SW480 (cell line): ENCODE measurements around the gene CFAP92.
"Not testable (repeated sequence)": the region's sequence is repeated elsewhere in the genome, so short reads cannot be mapped to it uniquely, and the experiment has no call there.

Experiments used
- DNase-seq: peaks from one replicate; pipeline ENCODE4 v3.0.0-alpha.2; 2016; ENCODE audit warnings: low spot score

The CFAP92 gene

DNA sequence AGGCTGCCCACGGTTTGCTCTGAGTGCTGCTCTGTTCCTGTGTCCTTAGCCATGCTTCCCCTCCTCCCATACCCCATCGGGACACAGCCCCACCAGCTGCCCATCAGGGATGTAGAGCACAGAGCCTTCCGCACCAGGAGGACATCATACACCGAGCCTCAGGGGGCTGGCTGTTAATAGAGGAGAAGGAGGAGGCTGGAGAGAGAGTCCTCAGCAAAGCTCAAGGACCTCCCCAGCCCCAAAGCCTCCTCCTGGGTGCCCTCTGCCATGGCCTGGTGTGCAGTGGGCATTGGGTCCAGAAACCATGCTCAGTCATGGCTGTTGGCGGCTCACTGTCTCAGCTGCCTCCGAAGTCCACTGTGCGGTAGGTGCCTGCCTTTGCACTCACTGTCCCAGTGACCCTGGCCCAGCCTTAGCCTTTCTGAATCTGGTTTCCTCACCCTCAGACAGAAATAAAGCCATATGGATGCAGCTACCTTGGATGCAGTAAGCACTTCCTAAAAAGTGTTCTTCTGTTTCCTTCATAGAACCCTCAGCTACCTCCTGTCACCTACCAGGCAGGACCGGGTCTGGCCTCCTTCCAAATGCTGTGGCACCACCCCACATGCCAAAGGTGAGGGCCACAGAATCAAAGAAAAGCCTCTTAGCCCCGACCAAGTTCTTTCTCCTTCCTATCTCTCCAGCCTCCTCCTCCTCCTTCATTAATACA, 60.5 kb downstream of the CFAP92 start:
- DNase-seq = no peak

DNA sequence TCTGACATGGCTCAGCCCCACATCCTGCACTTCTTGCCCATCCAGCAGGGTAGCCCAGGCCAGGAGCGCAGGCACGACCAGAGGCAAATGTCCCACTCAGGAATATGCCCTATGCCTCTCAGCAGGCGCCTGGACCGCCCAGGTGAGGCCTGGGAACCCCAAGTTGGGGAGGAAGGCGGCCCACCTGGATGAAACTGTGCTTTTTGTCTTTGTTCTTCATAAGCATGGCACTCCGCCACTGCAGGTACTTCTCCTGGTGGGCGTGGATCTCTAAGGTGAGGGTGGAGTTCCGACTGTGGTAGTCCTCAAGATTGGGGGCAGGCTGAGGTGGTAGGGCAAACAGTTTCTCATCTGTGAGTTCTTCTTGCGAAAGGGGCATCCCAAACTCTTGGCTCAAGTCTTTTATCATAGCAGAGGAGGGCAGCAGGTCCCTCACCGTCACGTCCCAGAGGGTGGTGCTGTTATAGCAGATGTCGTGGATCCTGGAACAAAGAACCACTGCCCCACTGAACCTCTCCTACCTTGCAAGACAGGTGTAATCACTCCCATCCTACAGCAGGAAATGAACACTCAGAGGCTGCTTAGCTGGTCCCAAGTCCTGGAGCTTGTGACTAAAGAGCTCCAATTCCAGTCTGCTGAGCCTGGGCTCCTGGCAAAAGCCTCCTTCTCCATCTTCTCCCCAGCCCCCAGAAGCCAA, 61.2 kb downstream of the CFAP92 start:
- no peak for DNase-seq

DNA sequence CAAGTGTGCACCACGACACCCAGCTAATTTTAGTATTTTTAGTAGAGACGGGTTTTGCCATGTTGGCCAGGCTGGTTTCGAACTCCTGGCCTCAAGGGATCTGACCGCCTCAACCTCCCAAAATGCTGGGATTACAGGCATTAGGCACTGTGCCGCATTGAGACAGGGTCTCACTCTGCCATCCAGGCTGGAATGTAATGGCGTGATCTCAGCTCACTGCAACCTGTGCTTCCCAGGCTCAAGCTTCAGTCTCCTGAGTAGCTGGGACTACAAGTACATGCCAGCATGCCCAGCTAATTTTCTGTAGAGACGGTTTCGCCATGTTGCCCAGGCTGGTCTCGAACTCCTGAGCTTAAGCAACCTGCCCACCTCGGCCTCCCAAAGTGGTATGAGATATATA, 62.8 kb downstream of the CFAP92 start:
- DNase-seq = no peak

DNA sequence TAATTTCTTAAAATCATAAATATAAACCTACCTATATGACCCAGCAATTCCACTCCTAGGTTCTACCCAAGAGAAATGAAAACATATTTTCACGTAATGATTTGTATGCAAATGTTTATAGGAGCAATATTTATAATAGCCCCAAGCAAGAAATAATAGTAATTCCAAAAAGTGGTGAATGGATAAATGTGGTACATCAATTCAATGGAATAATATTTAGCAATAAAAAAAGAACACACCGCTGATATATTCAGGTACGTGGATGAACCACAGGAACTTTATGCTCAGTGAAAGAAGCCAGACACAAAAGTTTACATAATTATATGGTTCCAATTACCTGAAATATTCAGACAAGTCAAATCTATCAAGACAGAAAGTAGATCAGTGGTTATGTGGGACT, 64.5 kb downstream of the CFAP92 start:
- no peak for DNase-seq

DNA sequence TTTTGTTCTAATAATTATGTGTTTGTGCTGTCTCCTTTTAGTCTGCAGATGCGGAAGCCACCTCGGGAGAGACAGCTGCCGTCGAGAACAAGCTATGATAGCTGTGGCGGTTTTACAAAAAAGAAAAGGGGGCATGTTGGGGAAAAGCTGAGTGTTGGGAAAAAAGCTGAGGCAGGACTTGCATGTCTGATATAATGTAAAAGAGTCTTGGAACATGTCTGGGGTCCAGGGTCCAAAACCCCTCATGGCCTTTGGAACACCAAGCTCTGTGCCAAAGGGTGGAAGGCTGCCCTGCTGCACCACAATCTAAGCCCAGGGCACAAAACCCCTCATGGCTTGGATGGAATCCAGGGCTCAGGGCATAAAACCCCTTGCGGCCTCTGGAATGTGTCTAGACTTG, 69.9 kb downstream of the CFAP92 start:
- not testable (repeated sequence) for DNase-seq

DNA sequence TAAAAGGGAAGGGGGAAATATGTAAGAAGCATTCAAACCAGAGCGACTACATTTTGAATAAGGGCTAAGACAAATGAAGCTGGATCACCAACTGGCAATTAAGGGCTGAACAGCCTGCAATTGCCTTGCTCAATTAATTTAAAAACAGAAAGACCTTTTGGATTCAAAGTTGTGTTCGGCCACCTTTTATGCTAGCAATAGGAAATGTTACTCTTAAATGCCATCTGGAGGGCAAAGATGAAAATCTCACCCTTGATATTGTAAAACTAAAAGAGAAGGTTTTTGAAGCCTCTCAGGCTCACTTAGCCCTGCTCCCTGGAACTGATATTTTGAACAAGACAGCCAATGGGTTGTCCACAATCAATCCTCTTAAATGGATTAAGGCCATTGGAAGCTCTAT, 70.3 kb downstream of the CFAP92 start:
- no peak for DNase-seq

DNA sequence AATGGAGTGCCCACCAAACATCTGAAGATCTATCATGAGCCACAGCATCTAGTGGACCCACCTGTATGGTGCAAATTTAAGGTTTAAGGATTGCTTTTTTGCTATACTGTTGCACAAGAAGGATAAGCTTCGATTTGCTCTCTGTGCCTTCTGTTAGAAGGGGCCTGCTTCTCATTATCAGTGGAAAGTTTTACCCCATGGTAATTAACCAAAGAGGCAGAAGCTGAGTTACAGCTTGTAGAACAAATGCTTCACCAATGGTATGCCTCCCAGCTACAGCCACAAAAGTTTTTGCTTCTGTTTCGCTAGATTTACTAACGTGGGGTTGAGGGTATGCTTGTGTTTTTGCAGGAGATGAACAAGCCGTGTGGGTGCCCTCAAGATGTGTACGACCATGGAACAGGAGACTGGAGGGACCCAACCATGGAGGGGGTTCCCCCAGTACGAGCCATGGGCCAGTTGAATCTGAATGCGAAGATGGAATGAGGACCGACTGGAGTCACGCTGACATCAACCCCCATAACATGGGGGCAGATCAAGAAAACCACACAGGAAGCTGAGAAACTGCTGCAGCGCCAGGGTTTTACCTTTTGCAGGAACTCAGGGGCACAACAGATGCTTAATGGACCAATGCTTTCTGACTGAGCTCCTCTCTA, 70.9 kb downstream of the CFAP92 start:
- no peak for DNase-seq

DNA sequence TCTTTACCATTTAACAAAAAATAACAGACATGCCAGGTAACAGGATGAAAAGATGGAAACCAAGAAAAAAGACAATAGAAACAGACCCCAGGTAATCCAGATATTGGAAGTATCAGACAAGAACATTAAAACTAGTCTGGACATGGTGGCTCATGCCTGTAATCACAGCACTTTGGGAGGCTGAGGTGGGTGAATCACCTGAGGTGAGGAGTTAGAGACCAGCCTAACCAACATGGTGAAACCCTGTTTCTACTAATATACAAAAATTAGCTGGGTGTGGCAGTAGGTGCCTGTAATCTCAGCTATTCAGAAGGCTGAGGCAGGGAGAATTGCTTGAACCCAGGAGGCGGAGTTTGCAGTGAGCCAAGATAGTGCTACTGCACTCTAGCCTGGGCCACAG, 73.9 kb downstream of the CFAP92 start:
- DNase-seq = no peak

DNA sequence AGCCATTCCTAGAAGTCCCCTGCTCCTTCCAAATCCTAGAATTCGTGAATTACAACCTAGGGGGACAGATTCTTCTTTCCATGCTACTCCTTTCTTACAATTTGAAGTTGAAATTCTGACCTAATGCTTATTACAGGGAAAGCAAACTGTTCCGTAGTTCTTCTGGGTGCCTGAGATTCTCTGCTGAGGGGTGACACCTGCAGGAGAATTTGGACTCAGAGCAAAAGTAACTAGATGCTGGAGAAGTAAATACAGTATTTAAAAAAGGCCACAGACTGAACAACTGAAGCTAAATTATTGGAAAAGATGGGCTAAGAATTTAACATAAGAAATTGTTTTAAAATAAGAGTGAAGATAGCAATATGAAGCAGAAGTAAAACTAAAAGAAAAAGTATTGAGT, 76.6 kb downstream of the CFAP92 start:
- DNase-seq = no peak

DNA sequence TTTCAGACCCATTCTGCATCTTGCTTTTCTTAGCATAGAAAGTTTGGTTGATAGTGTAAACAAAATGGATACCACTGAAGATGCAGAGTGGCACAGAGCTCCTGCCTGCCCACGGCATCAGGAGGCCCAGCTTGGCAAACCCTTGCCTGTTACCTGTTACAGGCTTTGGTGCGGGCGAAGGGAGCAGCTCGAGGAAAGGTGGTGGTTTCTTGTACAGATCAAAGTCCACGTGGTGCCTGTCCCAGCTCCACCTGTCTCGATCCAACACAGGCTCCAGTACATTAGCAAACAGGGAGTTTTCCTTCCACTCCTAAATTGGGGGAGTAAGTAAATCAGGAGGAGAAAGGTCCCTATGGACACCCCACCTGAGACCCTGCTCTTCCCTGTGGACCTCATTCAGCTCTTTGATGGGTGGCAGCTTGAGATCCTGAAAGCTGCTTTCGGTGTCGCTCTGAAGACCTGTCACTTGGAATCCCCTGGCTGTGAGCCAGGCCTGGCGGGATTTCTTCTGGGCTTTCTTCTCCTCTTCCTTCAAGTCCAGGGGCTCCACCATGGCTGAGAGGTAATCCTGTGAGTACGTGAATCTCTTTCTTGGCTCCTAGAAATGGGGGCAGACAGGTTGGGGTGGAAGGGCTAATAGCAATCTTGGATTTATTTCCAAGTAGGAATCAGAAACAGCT, 78.8 kb downstream of the CFAP92 start:
- DNase-seq = no peak

DNA sequence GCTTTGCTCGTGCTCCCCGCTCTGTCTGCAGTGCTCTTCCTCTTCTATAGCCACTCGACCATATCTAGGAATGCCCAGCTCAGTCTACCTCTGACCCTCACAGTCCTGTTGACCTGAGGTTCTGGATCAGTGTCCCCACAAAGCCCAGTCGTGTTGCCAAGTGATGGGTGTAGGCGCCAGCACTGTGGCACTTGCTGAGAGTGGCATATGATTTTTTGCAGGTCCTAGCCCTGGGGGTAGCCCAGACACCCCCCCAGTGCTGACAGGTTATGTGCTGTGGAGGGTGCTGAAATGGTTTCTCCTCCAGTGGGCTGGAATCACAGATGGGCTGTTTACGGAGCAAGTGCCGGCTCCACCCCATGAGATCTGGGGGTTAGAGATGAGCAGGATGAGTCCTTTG, 82.0 kb downstream of the CFAP92 start:
- no peak for DNase-seq

DNA sequence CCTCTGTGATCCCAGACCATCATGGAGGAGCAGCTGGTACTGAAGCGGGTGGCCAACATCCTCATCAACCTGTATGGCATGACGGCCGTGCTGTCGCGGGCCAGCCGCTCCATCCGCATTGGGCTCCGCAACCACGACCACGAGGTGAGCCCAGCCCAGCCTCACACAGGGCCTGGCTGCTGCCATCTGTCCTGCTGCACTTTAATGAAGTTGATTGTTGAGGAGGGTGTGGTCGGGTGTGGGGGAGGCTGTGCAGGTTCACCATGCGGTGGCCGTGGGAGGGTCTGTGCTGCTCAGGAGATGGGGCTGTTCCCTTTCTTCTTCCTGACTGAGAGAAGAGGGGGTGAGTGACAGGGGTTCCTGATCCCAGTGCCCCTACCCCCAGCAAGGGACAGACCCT, 83.9 kb downstream of the CFAP92 start:
- no peak for DNase-seq

DNA sequence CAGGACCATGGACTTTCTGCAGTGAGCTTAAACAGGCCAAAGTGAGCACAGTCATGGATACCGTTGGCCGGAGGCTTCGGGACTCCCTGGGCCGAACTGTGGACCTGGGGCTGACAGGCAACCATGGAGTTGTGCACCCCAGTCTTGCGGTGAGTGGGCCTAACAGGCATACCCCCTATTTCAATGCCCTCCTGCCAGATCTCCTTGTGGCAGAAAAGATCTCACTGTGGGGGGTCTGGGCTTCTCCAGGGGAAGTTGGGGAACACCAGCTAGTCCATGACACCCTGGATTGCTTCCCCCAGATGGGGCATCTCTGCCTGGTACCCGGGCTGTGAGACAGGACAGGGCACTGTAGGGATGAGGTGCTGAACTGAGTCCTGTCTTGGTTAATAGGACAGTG, 84.9 kb downstream of the CFAP92 start:
- DNase-seq = no peak

DNA sequence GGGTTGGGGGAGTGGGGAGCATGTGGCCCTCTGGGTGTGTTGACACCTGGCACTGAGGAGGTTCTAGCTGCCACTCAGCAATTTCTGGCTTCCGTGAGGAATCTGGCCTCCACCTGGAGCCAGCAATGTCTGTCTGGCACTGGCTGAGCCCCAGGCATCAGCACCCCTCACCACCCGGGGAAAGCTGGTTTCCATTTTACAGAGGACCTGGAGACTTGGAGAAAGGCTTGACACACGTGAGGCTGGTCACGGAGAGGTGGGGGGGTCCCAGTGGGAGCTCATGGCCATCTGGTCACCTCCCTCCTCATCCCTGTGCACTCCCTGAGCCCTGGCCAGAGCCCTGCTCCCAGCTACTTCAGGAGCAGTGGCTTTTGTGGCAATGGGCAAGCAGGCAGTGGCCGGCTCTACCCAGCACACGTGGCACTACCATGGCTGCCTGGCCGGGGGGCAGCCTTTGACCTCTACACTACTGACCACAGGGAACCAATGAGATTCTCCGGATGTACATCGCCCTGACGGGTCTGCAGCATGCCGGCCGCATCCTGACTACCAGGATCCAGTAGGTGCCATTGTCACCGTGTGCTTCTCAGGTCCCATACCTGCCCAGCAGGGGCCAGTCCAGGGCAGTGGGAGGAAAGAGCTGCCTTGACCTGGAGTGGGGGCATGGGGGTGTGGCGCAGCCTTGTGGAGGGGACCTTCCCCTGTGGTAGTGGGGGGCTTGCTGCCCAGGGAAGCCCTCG, 86.0 kb downstream of the CFAP92 start:
- DNase-seq = no peak

DNA sequence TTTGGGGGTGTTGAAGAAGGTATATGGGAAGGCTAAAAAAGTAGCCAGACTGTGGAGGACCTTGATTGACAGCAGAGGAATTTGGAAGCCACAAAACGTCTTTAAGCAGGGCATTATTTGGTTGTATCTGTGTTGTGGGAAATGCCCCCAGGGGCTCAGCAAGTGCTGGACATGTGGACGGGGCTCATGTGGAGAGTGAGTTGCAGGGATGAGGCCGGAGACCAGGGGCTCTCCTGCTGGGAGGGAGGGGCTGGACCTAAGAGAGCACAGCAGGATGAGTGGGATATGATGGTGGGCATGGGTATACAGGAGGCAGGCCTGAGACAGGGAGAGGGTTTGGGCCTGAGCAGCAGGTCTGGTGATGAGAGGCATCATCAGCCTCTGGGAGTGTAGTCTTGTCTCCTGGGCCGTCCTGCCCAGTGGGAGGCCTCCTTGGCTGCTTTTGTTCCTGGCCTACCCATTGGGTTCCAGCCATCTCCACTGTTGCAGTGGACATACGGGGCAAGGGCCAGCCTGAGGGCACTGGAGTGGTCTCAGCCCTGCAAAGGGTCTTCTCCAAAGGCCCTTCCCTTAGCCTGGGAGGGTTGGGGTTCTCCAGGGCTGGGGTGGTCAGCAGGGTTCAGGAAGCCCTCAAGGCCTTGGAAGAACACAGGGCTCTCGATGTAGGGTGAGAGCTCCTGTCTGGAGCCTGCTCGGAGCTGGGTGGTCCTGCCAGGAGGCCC, 86.9 kb downstream of the CFAP92 start:
- DNase-seq = no peak

DNA sequence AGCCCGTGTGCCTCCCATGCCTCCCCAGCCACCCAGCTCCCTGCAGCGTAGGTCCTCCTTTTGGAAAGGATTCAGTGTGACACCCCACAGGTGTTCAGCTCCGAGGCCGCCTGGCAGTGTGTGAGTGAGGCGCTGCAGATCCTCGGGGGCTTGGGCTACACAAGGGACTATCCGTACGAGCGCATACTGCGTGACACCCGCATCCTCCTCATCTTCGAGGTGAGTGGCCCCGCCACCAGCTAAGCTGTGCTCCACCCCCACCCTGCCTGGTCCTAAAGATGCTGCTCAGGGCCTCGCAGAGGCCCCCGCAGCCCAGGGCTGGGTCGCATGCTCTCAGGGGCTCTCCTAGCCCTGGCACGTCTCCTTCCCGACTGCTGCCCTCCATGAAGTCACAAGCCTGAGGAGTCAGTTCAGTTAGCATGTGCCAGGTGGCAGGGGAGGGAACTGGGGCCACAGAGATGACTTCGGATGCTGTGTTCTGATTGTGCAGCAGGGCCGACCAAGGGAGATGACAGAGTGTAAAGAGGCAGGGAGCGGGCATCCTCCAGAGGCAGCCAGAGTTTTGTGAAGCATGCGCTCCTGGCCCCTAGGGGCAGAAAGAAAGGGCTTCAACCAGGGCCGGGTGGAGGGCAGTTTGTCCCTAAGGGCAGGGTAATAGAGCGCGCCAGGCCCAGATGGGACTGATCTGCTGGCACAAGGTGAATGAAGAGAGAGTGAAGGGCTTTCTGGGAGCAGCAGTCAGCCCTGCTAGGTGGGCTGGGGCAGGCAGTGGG, 87.7 kb downstream of the CFAP92 start:
- no peak for DNase-seq

DNA sequence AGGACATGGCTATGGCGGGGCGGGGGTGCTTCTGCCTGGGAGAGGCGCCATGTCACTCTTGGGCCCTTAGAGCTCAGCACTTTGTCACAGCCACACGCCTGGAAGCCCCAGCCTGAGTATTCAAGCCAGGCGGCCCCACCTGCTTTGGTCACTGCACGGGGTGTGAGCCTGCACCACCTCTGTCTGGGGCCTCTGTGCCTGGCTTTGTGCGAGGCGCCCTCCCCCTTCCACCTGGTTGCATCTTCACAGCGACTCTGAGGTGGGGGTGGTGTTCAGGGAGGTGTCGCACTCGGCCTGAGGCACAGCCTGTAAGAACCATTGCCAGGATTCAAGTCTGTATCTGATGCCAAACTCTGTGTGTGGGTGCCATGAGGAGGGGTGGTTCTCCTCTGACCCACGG, 90.4 kb downstream of the CFAP92 start:
- DNase-seq = no peak

DNA sequence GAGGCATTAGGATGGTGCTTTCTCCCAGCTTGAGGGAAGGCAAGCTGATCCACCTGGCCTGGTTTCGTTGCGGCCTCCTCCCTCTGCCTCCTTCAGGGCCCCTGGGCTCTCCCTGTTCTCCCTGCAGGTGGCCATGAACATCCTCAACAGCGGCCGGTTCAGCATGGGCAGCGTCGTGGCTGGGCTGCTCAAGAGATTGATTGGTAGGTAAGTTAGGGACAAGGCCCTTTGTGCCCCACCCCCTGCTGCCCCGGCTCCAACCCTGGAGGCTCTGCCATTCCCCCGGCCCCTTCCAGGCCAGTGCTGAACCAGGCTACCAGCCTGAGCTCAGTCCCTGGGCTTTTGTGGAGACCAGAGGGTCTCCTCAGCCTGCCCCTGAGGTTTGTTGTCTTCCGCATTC, 91.5 kb downstream of the CFAP92 start:
- no peak for DNase-seq

DNA sequence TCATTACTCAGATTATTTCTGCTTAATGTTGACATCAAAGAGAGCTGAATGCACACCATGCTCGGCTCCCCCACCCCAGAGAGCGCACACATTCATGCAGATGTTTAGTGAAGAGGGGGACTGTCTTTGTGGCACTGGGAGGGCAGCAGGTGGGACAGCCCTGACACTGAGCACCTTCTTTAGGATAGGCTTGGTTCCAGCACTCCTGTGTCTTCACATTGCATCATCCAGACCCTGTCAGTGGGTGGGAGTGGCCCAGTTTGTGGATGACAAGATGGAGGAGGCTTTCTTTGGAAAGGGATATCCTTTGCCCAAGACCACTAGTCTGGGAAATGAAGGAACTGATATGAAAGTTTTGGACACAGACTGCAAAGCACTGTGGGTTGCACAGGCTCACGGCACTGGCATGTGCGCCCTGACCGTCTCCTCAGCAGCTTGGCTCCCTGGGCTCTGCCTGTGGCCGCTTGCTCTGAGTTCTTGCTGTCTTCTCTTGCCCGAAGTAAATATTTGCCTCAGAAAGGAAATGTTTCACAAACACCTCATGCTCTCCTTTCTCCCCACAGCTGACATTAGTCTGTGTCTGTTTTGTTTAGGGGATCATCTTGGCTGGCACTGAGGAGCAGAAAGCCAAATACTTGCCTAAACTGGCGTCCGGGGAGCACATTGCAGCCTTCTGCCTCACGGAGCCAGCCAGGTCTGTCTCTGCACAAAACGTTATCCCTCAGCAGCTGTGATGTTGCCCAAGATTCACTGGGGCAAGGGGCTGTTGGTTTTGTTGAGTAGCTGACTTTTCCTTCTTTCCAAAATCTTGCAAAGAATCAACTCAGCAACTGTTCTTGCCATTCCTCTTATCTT, 97.8 kb downstream of the CFAP92 start:
- DNase-seq = peak; percentile 63
